HEK293 (cell line): ENCODE data around the gene NCEH1.

Experiments
- CTCF ChIA-PET: fragments of 350-600 bp; formaldehyde crosslinking; extraction: SDS; loops from one replicate; lab custom pipeline; 2021; ENCODE audit warnings: antibody characterized with exemption; lab: Yijun Ruan, JAX
- POLR2A ChIA-PET: fragments of 300-600 bp; formaldehyde crosslinking; extraction: SDS; loops from one replicate; lab custom pipeline; 2020; ENCODE audit warnings: antibody characterized with exemption, inconsistent platforms; lab: Yijun Ruan, JAX
- H3K27ac ChIP-seq: fragments of 200-500 bp; sonication (Bioruptor generic); 2 replicates; pipeline ENCODE4 v1.5.1; 2014; ENCODE audit warnings: low read depth, low read length, control low read depth, inconsistent platforms; ENCODE audit errors: extremely low read depth
- H3K36me3 ChIP-seq, 2 experiments: fragments of 200-500 bp in 1 of 2; sonication (Bioruptor generic) in 1 of 2; 1 replicate in 1 of 2; 2 replicates in 1 of 2; pipeline ENCODE4 v1.5.1; 2014 to 2017; ENCODE audit warnings: inconsistent platforms in 2 of 2, low read length in 2 of 2; ENCODE audit not compliant: control insufficient read depth in 2 of 2, insufficient read depth in 1 of 2
- H3K4me1 ChIP-seq: fragments of 200-500 bp; sonication (Bioruptor generic); 2 replicates; pipeline ENCODE4 v1.5.1; 2014; ENCODE audit warnings: mild to moderate bottlenecking, low read length, inconsistent platforms; ENCODE audit not compliant: control insufficient read depth, insufficient read depth
- H3K4me3 ChIP-seq: 2 replicates; pipeline ENCODE4 v1.5.1; 2011; ENCODE audit warnings: low read depth, mild to moderate bottlenecking, control low read depth, low read length, moderate library complexity
- H3K9me3 ChIP-seq: fragments of 200-500 bp; sonication (Bioruptor generic); 2 replicates; pipeline ENCODE4 v1.5.1; 2014; ENCODE audit warnings: low read depth, low read length, inconsistent platforms; ENCODE audit not compliant: control insufficient read depth, insufficient read depth
- GLI2 ChIP-seq: fragments of 450-650 bp; formaldehyde crosslinking; IDR thresholded peaks from 2 replicates; pipeline ENCODE4; 2017; ENCODE audit warnings: missing biosample characterization, missing genetic modification characterization, low read depth, borderline replicate concordance
- KLF1 ChIP-seq: fragments of 450-650 bp; formaldehyde crosslinking; IDR thresholded peaks from 2 replicates; pipeline ENCODE4 v1.5.1; 2016; ENCODE audit warnings: missing biosample characterization, missing genetic modification characterization
- MZF1 ChIP-seq: fragments of 450-650 bp; formaldehyde crosslinking; IDR thresholded peaks from 2 replicates; pipeline ENCODE4 v1.5.1; 2017; ENCODE audit warnings: missing biosample characterization, missing genetic modification characterization, borderline replicate concordance
- PRDM6 ChIP-seq: fragments of 450-650 bp; formaldehyde crosslinking; IDR thresholded peaks from 2 replicates; pipeline ENCODE4 v1.5.1; 2017; ENCODE audit warnings: missing biosample characterization, missing genetic modification characterization
- SCRT1 ChIP-seq: fragments of 450-650 bp; formaldehyde crosslinking; IDR thresholded peaks from 2 replicates; pipeline ENCODE4 v1.5.1; 2016; ENCODE audit warnings: missing biosample characterization, missing genetic modification characterization, borderline replicate concordance
- TRIM28 ChIP-seq: IDR thresholded peaks from 2 replicates; pipeline ENCODE4 v1.6.1; 2011; ENCODE audit warnings: low read length, control low read depth, borderline replicate concordance
- YY1 ChIP-seq: fragments of 450-650 bp; formaldehyde crosslinking; IDR thresholded peaks from 2 replicates; pipeline ENCODE4 v1.5.1; 2018; ENCODE audit warnings: missing biosample characterization, missing genetic modification characterization
- ZBTB17 ChIP-seq: fragments of 450-650 bp; formaldehyde crosslinking; IDR thresholded peaks from 2 replicates; pipeline ENCODE4 v1.5.1; 2016; ENCODE audit warnings: missing biosample characterization, missing genetic modification characterization
- ZNF10 ChIP-seq: fragments of 450-650 bp; formaldehyde crosslinking; IDR thresholded peaks from 2 replicates; pipeline ENCODE4 v1.5.1; 2017; ENCODE audit warnings: missing biosample characterization, missing genetic modification characterization
- ZNF174 ChIP-seq: fragments of 450-650 bp; formaldehyde crosslinking; IDR thresholded peaks from 2 replicates; pipeline ENCODE4 v1.5.0; 2017; ENCODE audit warnings: missing biosample characterization, mild to moderate bottlenecking, missing genetic modification characterization
- ZNF223 ChIP-seq: fragments of 450-650 bp; formaldehyde crosslinking; IDR thresholded peaks from 2 replicates; pipeline ENCODE4 v1.5.1; 2016; ENCODE audit warnings: missing biosample characterization, missing genetic modification characterization
- ZNF423 ChIP-seq: fragments of 450-650 bp; formaldehyde crosslinking; IDR thresholded peaks from 2 replicates; pipeline ENCODE4 v1.5.1; 2016; ENCODE audit warnings: missing biosample characterization, missing genetic modification characterization
- ZNF433 ChIP-seq: fragments of 450-650 bp; formaldehyde crosslinking; IDR thresholded peaks from 2 replicates; pipeline ENCODE4 v1.5.1; 2016; ENCODE audit warnings: missing biosample characterization, missing genetic modification characterization, low read depth
- ZNF510 ChIP-seq: fragments of 450-650 bp; formaldehyde crosslinking; IDR thresholded peaks from 2 replicates; pipeline ENCODE4 v1.5.1; 2018; ENCODE audit warnings: mild to moderate bottlenecking, missing genetic modification characterization, missing biosample characterization; ENCODE audit not compliant: insufficient replicate concordance
- ZNF544 ChIP-seq: fragments of 450-650 bp; formaldehyde crosslinking; IDR thresholded peaks from 2 replicates; pipeline ENCODE4 v1.5.0; 2017; ENCODE audit warnings: missing biosample characterization, missing genetic modification characterization
- ZNF558 ChIP-seq: fragments of 450-650 bp; formaldehyde crosslinking; IDR thresholded peaks from 2 replicates; pipeline ENCODE4 v1.5.1; 2016; ENCODE audit warnings: missing biosample characterization, missing genetic modification characterization
- ZNF571 ChIP-seq: fragments of 450-650 bp; formaldehyde crosslinking; IDR thresholded peaks from 2 replicates; pipeline ENCODE4 v1.5.0; 2017; ENCODE audit warnings: missing biosample characterization, missing genetic modification characterization
- ZNF600 ChIP-seq: fragments of 450-650 bp; formaldehyde crosslinking; IDR thresholded peaks from 2 replicates; pipeline ENCODE4 v1.5.1; 2016; ENCODE audit warnings: missing biosample characterization, missing genetic modification characterization
- ZNF654 ChIP-seq: fragments of 450-650 bp; formaldehyde crosslinking; IDR thresholded peaks from 2 replicates; pipeline ENCODE4 v1.5.1; 2016; ENCODE audit warnings: low read depth, missing biosample characterization, missing genetic modification characterization
- ZNF660 ChIP-seq: fragments of 450-650 bp; IDR thresholded peaks from 2 replicates; pipeline ENCODE4 v1.5.1; 2018; ENCODE audit warnings: missing biosample characterization, mild to moderate bottlenecking, missing genetic modification characterization
- ZNF837 ChIP-seq: fragments of 450-650 bp; formaldehyde crosslinking; IDR thresholded peaks from 2 replicates; pipeline ENCODE4 v1.5.1; 2016; ENCODE audit warnings: missing biosample characterization, missing genetic modification characterization
- ZNF843 ChIP-seq: fragments of 450-650 bp; formaldehyde crosslinking; IDR thresholded peaks from 2 replicates; pipeline ENCODE4 v1.5.1; 2016; ENCODE audit warnings: missing biosample characterization, missing genetic modification characterization
- ZSCAN4 ChIP-seq: fragments of 450-650 bp; formaldehyde crosslinking; IDR thresholded peaks from 2 replicates; pipeline ENCODE4 v1.5.1; 2017; ENCODE audit warnings: missing biosample characterization, missing genetic modification characterization
- ZXDB ChIP-seq: fragments of 450-650 bp; formaldehyde crosslinking; IDR thresholded peaks from 2 replicates; pipeline ENCODE4 v1.5.1; 2016; ENCODE audit warnings: missing biosample characterization, missing genetic modification characterization
- TF ChIP-seq, protein P1 (sequence below): fragments of 450-650 bp; formaldehyde crosslinking; IDR thresholded peaks from 2 replicates; pipeline ENCODE4 v1.5.1; 2017; ENCODE audit warnings: missing biosample characterization, missing genetic modification characterization
- TF ChIP-seq, protein P2 (sequence below): fragments of 450-650 bp; formaldehyde crosslinking; IDR thresholded peaks from 2 replicates; pipeline ENCODE4 v1.5.1; 2016; ENCODE audit warnings: missing biosample characterization, missing genetic modification characterization

The NCEH1 gene

DNA sequence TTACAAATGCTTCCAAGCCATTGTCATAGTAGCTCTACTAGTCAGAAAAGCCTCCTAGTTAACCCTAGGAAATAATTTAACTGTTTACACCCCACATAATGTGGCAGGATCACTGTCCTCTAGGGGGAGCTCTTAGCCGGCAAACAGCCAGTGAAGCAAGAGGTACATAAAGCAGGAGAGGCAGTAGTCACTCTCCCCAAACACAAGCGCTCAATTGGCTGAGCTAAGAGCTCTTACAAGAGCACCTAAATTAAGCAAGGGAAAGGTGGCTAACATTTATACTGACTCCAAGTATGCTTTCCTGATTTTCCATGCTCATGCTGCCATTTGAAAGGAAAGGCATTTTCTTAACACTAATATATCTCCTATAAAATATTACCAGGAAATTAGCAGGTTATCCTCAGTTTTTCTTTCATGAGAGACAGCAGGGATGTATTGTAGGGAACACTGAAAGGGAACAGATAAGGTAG, 37.6 kb downstream of the NCEH1 start (continued):
- TF ChIP-seq ZNF510 (no peak), ZNF660 (tag by site-specific recombination) (0 out of 2 replicates have a peak, but pooled peaks have one; percentile 39), ZSCAN4 (no peak), ZNF654 (tag by site-specific recombination) (peak; percentile 68), ZNF600 (no peak), YY1 (tag by site-specific recombination) (no peak), TRIM28 (no peak)

DNA sequence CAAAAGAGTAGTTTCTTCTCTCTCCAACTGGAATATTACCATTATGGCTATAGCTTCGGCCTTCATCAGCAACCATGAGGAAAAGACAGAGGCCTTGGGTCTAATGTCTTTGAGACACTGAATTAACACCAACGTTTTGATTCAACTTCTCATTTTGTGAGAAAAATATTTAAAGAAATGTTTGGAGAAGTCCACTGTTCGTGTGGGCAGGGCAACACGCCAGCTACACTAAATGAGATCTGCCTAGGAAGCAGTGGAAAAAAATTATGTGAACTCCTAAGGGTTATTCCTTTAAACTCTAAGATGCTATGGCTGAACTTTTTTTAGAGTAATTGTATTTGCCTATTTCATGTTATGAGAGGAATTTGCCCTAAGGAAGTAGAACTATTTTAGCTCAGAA, 41.8 kb downstream of the NCEH1 start:
- Histone ChIP-seq H3K4me3 (no peak overlapping the region), H3K27ac (no peak overlapping the region), H3K36me3 (no peaks in the 10 kb centered on the region), H3K9me3 (no peaks in the 10 kb centered on the region), H3K4me1 (no peaks in the 10 kb centered on the region)
- ChIA-PET POLR2A (no interaction called here), CTCF (interaction anchor here (1.0 to 2.5 kb wide), 3 partner anchors 16 to 73 kb away, joined by 3 to 8 read pairs (median 4); no protein-coding TSS in a partner anchor)
- TF ChIP-seq ZNF843 (no peak), ZNF558 (tag by site-specific recombination) (no peak), ZNF837 (no peak), ZNF10 (tag by site-specific recombination) (no peak), ZBTB17 (tag by site-specific recombination) (no peak), YY1 (tag by site-specific recombination) (no peak), SCRT1 (tag by site-specific recombination) (no peak), MZF1 (tag by site-specific recombination) (no peak), KLF1 (tag by site-specific recombination) (no peak), ZNF571 (no peak), ZNF544 (tag by site-specific recombination) (no peak), ZNF433 (no peak), ZXDB (tag by site-specific recombination) (no peak)
- TF ChIP-seq, protein P1, sequence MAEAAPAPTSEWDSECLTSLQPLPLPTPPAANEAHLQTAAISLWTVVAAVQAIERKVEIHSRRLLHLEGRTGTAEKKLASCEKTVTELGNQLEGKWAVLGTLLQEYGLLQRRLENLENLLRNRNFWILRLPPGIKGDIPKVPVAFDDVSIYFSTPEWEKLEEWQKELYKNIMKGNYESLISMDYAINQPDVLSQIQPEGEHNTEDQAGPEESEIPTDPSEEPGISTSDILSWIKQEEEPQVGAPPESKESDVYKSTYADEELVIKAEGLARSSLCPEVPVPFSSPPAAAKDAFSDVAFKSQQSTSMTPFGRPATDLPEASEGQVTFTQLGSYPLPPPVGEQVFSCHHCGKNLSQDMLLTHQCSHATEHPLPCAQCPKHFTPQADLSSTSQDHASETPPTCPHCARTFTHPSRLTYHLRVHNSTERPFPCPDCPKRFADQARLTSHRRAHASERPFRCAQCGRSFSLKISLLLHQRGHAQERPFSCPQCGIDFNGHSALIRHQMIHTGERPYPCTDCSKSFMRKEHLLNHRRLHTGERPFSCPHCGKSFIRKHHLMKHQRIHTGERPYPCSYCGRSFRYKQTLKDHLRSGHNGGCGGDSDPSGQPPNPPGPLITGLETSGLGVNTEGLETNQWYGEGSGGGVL (tag by site-specific recombination), result no peak

- ChIA-PET CTCF (interaction anchor here (0.6 to 2.5 kb wide), 34 partner anchors 8 to 860 kb away, joined by 3 to 16 read pairs (median 4); no protein-coding TSS in a partner anchor), POLR2A (no interaction called here)
- H3K27ac ChIP-seq, result no peak overlapping the region
- H3K36me3 ChIP-seq, result no peaks in the 10 kb centered on the region
- H3K9me3 ChIP-seq, result no peaks in the 10 kb centered on the region
- H3K4me3 ChIP-seq, result no peak overlapping the region
- H3K4me1 ChIP-seq, result no peaks in the 10 kb centered on the region
- TF ChIP-seq, protein P2, sequence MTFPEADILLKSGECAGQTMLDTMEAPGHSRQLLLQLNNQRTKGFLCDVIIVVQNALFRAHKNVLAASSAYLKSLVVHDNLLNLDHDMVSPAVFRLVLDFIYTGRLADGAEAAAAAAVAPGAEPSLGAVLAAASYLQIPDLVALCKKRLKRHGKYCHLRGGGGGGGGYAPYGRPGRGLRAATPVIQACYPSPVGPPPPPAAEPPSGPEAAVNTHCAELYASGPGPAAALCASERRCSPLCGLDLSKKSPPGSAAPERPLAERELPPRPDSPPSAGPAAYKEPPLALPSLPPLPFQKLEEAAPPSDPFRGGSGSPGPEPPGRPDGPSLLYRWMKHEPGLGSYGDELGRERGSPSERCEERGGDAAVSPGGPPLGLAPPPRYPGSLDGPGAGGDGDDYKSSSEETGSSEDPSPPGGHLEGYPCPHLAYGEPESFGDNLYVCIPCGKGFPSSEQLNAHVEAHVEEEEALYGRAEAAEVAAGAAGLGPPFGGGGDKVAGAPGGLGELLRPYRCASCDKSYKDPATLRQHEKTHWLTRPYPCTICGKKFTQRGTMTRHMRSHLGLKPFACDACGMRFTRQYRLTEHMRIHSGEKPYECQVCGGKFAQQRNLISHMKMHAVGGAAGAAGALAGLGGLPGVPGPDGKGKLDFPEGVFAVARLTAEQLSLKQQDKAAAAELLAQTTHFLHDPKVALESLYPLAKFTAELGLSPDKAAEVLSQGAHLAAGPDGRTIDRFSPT (tag by site-specific recombination), result no peak
- TF ChIP-seq ZNF223 (tag by site-specific recombination) (no peak), GLI2 (no peak), ZNF423 (tag by site-specific recombination) (no peak), MZF1 (tag by site-specific recombination) (no peak), ZNF174 (tag by site-specific recombination) (no peak), PRDM6 (tag by site-specific recombination) (no peak)
Measured at GRCh38 chr3:172666873-172667694, 43.8 kb downstream of the NCEH1 start.
